ENCODE measurements around the gene ACO2. TPM values are rescaled to one million over a fixed set of nuclear protein-coding genes. Genes with fewer than 3 reads are reported as not detected.

ACO2 gene
- total and polyA plus RNA-seq, 10 of the 15 experiments (the other 5 are each of a cell fraction or from before 2014, with no cell fraction given), result 21.4 to 214 (median 88.5) TPM

DNA sequence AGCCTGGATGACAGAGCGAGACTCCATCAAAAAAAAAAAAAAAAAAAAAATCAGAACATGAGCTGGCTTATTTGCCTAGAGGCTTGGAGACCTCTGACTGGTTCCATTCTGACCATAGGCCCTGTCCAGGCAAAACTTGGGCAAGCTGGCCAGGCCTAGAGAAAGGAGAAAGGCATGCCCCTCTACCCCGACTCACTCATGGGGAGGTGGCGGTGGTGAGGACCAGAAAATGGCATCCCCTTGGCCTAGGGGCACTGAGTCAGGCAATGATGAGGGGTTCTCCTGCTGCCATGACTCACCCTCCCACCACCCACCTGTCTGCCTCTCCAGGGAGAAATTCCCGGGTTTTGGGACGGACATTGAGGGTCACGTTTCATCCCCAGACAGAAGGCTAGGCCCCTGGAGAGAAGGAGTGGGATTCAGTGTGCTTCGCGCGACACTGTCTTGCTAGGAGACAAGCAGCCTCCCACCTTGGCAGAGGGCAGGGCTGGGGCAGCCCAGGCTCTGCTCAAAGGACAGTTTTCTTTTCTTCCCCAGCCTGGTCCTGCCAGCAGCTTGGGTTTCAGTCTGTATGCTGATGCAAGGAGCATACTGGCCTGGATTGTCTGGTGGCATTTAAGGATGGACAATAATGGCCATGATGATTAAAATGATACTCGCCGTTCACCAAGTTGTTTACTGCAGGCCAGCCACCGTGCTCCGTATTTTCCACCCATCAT, 39.5 kb upstream of the ACO2 start:
- Histone ChIP-seq H4K20me1 (ENCODE audit: control insufficient read depth, insufficient read depth) (no peaks in the 10 kb centered on the region; the same call in 1 of the 2 replicates), H3K79me2 (ENCODE audit: control insufficient read depth, insufficient read depth, low read length) (no peaks in the 10 kb centered on the region; the same call in 1 of the 2 replicates), H3K9ac (ENCODE audit: control insufficient read depth, insufficient read depth, low read length) (no peak overlapping the region), H3K4me3 (no peak overlapping the region), H2AFZ (ENCODE audit: control insufficient read depth, low read depth, low read length) (no peak overlapping the region), H3K36me3 (ENCODE audit: control insufficient read depth in 2 of 2, insufficient read depth in 2 of 2, low read length in 1 of 2) (peaks cover 0 to 4% of the 10 kb centered on the region in 2 experiments; a peak in 2 of 4 replicates), H3K27me3 (replicated peaks in 1 of 2; ENCODE audit: control insufficient read depth in 2 of 2, insufficient read depth in 2 of 2, low read length in 1 of 2) (no peaks in the 10 kb centered on the region), H3K9me3 (replicated peaks; ENCODE audit: control insufficient read depth, insufficient read depth, low read length) (no peaks in the 10 kb centered on the region), H3K4me2 (ENCODE audit: control insufficient read depth, insufficient read depth) (no peak overlapping the region), H3K27ac (ENCODE audit: control insufficient read depth, insufficient read depth) (no peak overlapping the region), H3K4me1 (ENCODE audit: control insufficient read depth, insufficient read depth, low read length) (no peaks in the 10 kb centered on the region)
- ChIA-PET POLR2A (interaction anchor here (0.6 kb wide), 1 partner anchor 9 kb away, joined by 3 read pairs; no protein-coding TSS in a partner anchor), RAD21 (ENCODE audit: unreplicated experiment) (no interaction called here), CTCF (no interaction called here), SMC1A (ENCODE audit: uncharacterized antibody, unreplicated experiment) (interaction anchor here (0.6 kb wide), 1 partner anchor 378 kb away, joined by 3 read pairs; no protein-coding TSS in a partner anchor)
- no TSS peak for BruUV-seq (replicated peaks)
- WGBS (ENCODE audit: insufficient coverage, insufficient replicate concordance, low lambda C conversion rate, missing lambda C conversion rate), result 90% methylated on average over 13 of the region's 13 CpGs
- intact Hi-C loops (cut with micrococcal nuclease; ENCODE audit: unreplicated experiment), result no loop called here
- DNase-seq (ENCODE audit: low read depth, low spot score) (no peak), ATAC-seq (no peak), FAIRE-seq (no peak)
- TF ChIP-seq PAX5 (IDR thresholded peaks at IDR 0.05; ENCODE audit: borderline replicate concordance, low read depth, low read length) (no peak), SIN3A (IDR thresholded peaks at IDR 0.05; ENCODE audit: low read depth, low read length) (no peak), RFX5 (IDR thresholded peaks at IDR 0.05; ENCODE audit: low read depth, low read length) (no peak), SMAD5 (IDR thresholded peaks at IDR 0.05; ENCODE audit: low read depth) (no peak), CREB1 (IDR thresholded peaks at IDR 0.05; ENCODE audit: low read depth) (no peak), SIX5 (IDR thresholded peaks at IDR 0.05; ENCODE audit: low read depth, low read length, severe bottlenecking) (no peak), CBFB (IDR thresholded peaks at IDR 0.05; ENCODE audit: low read depth) (no peak), RAD51 (IDR thresholded peaks at IDR 0.05) (no peak), BCL11A (IDR thresholded peaks at IDR 0.05; ENCODE audit: low read depth, low read length) (no peak), RUNX3 (IDR thresholded peaks at IDR 0.05; ENCODE audit: low read length) (no peak), FOS (IDR thresholded peaks at IDR 0.05; ENCODE audit: borderline replicate concordance, extremely low read depth, insufficient read length) (no peak), KAT2A (conservative IDR thresholded peaks at IDR 0.05; ENCODE audit: control insufficient read depth, low read depth, low read length) (no peak), PML (IDR thresholded peaks at IDR 0.05; ENCODE audit: low read length) (no peak), SREBF2 (IDR thresholded peaks at IDR 0.05; ENCODE audit: low read length) (no peak), SUPT20H (IDR thresholded peaks at IDR 0.05; ENCODE audit: borderline replicate concordance, control insufficient read depth, low read depth, low read length) (no peak), MYB (IDR thresholded peaks at IDR 0.05; ENCODE audit: borderline replicate concordance, low read depth, low read length) (no peak)
- TF ChIP-seq, protein P1, sequence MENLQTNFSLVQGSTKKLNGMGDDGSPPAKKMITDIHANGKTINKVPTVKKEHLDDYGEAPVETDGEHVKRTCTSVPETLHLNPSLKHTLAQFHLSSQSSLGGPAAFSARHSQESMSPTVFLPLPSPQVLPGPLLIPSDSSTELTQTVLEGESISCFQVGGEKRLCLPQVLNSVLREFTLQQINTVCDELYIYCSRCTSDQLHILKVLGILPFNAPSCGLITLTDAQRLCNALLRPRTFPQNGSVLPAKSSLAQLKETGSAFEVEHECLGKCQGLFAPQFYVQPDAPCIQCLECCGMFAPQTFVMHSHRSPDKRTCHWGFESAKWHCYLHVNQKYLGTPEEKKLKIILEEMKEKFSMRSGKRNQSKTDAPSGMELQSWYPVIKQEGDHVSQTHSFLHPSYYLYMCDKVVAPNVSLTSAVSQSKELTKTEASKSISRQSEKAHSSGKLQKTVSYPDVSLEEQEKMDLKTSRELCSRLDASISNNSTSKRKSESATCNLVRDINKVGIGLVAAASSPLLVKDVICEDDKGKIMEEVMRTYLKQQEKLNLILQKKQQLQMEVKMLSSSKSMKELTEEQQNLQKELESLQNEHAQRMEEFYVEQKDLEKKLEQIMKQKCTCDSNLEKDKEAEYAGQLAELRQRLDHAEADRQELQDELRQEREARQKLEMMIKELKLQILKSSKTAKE (IDR thresholded peaks at IDR 0.05; ENCODE audit: low read depth, poor library complexity, severe bottlenecking), result no peak
- TF ChIP-seq, protein P2, sequence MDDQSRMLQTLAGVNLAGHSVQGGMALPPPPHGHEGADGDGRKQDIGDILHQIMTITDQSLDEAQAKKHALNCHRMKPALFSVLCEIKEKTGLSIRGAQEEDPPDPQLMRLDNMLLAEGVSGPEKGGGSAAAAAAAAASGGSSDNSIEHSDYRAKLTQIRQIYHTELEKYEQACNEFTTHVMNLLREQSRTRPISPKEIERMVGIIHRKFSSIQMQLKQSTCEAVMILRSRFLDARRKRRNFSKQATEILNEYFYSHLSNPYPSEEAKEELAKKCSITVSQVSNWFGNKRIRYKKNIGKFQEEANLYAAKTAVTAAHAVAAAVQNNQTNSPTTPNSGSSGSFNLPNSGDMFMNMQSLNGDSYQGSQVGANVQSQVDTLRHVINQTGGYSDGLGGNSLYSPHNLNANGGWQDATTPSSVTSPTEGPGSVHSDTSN (IDR thresholded peaks at IDR 0.05; ENCODE audit: insufficient replicate concordance, low read depth, low read length), result no peak
- in situ Hi-C loops (cut with MboI), result no loop called here

Data from GM12878 (cell line).